Measurements from ENCODE around the gene NTNG2.

NTNG2 gene

GRCh38 chr9:132169672-132170392 is 8.0 kb downstream of the NTNG2 start:
- no peak for TF ChIP-seq ZNF274 (IDR thresholded peaks at IDR 0.05; ENCODE audit: low read depth, low read length)

GRCh38 chr9:132171702-132172101 is 9.8 kb downstream of the NTNG2 start:
- no peak overlapping the region for H3K4me3 ChIP-seq (ENCODE audit: low read length)
- TF ChIP-seq ZNF274 (IDR thresholded peaks at IDR 0.05; ENCODE audit: low read depth, low read length) = no peak

More at GRCh38 chr9:132169672-132170392, 8.0 kb downstream of the NTNG2 start:
- H3K4me3 ChIP-seq (ENCODE audit: low read length) = no peak overlapping the region

GRCh38 chr9:132172185-132172584 is 10.3 kb downstream of the NTNG2 start:
- no peak for TF ChIP-seq ZNF274 (IDR thresholded peaks at IDR 0.05; ENCODE audit: low read depth, low read length)
- no peak overlapping the region for H3K4me3 ChIP-seq (ENCODE audit: low read length)

- TF ChIP-seq ZNF274 (IDR thresholded peaks at IDR 0.05; ENCODE audit: low read depth, low read length) = no peak
- H3K4me3 ChIP-seq (ENCODE audit: low read length) = no peak overlapping the region
Observed at GRCh38 chr9:132175431-132175830, 13.6 kb downstream of the NTNG2 start.

GRCh38 chr9:132176338-132176737 is 14.5 kb downstream of the NTNG2 start:
- no peak overlapping the region for H3K4me3 ChIP-seq (ENCODE audit: low read length)

GRCh38 chr9:132181796-132182313 is 20.0 kb downstream of the NTNG2 start:
- TF ChIP-seq ZNF274 (IDR thresholded peaks at IDR 0.05; ENCODE audit: low read depth, low read length) = no peak
- H3K4me3 ChIP-seq (ENCODE audit: low read length) = no peak overlapping the region

More at GRCh38 chr9:132176338-132176737, 14.5 kb downstream of the NTNG2 start:
- TF ChIP-seq ZNF274 (IDR thresholded peaks at IDR 0.05; ENCODE audit: low read depth, low read length) = no peak

- no peak overlapping the region for H3K4me3 ChIP-seq (ENCODE audit: low read length)
- no peak for TF ChIP-seq ZNF274 (IDR thresholded peaks at IDR 0.05; ENCODE audit: low read depth, low read length)
Observed at GRCh38 chr9:132182314-132183091, 20.6 kb downstream of the NTNG2 start.

GRCh38 chr9:132183134-132183533 is 21.3 kb downstream of the NTNG2 start:
- TF ChIP-seq ZNF274 (IDR thresholded peaks at IDR 0.05; ENCODE audit: low read depth, low read length) = no peak
- no peak overlapping the region for H3K4me3 ChIP-seq (ENCODE audit: low read length)

GRCh38 chr9:132183715-132184114 is 21.9 kb downstream of the NTNG2 start:
- no peak overlapping the region for H3K4me3 ChIP-seq (ENCODE audit: low read length)
- no peak for TF ChIP-seq ZNF274 (IDR thresholded peaks at IDR 0.05; ENCODE audit: low read depth, low read length)

GRCh38 chr9:132184124-132184523 is 22.3 kb downstream of the NTNG2 start:
- H3K4me3 ChIP-seq (ENCODE audit: low read length) = no peak overlapping the region

GRCh38 chr9:132185073-132186009 is 23.5 kb downstream of the NTNG2 start:
- H3K4me3 ChIP-seq (ENCODE audit: low read length) = no peak overlapping the region
- TF ChIP-seq ZNF274 (IDR thresholded peaks at IDR 0.05; ENCODE audit: low read depth, low read length) = no peak

More at GRCh38 chr9:132184124-132184523, 22.3 kb downstream of the NTNG2 start:
- TF ChIP-seq ZNF274 (IDR thresholded peaks at IDR 0.05; ENCODE audit: low read depth, low read length) = no peak

GRCh38 chr9:132187121-132187620 is 25.3 kb downstream of the NTNG2 start:
- H3K4me3 ChIP-seq (ENCODE audit: low read length) = no peak overlapping the region
- TF ChIP-seq ZNF274 (IDR thresholded peaks at IDR 0.05; ENCODE audit: low read depth, low read length) = no peak

- H3K4me3 ChIP-seq (ENCODE audit: low read length) = no peak overlapping the region
- TF ChIP-seq ZNF274 (IDR thresholded peaks at IDR 0.05; ENCODE audit: low read depth, low read length) = no peak
Observed at GRCh38 chr9:132190966-132191365, 29.1 kb downstream of the NTNG2 start.

- H3K4me3 ChIP-seq (ENCODE audit: low read length) = no peak overlapping the region
- no peak for TF ChIP-seq ZNF274 (IDR thresholded peaks at IDR 0.05; ENCODE audit: low read depth, low read length)
Observed at GRCh38 chr9:132192728-132193127, 30.9 kb downstream of the NTNG2 start.
